PC-9 (cell line): ENCODE results near the gene TENT4A. TPM values are rescaled to one million over a fixed set of nuclear protein-coding genes. Genes with fewer than 3 reads are reported as not detected.

Experiments used
- BruUV-seq: library from RNA; stranded (reverse); fragments of 400-500 nt; replicated peaks from 2 replicates; lab custom pipeline; 2021; lab: Mats Ljungman, UMichigan
- CTCF ChIA-PET: fragments of 300-600 bp; sonication (Branson Sonifier 250); formaldehyde crosslinking; loops from one replicate; lab custom pipeline; 2022; ENCODE audit warnings: antibody characterized with exemption; lab: Charles Lee
- POLR2A ChIA-PET: fragments of 300-600 bp; sonication (Branson Sonifier 250); formaldehyde crosslinking; loops from one replicate; lab custom pipeline; 2022; ENCODE audit warnings: antibody characterized with exemption; ENCODE audit not compliant: unreplicated experiment; lab: Charles Lee
- DNase-seq, 2 experiments: peaks; one replicate each; pipeline versions ENCODE4 v3.0.0 to v3.0.0-alpha.2; 2015 to 2022; ENCODE audit warnings: mixed read lengths in 1 of 2
- H2AFZ ChIP-seq: fragments of 200-600 bp; sonication (generic); 2 replicates; pipeline ENCODE4 v1.8.1; 2017; ENCODE audit warnings: antibody characterized with exemption
- H3F3A ChIP-seq: fragments of 200-600 bp; sonication (generic); 2 replicates; pipeline ENCODE4 v1.8.1; 2017; ENCODE audit warnings: antibody characterized with exemption, mild to moderate bottlenecking, low read depth; ENCODE audit not compliant: insufficient read depth
- H3K27ac ChIP-seq: fragments of 200-600 bp; sonication (generic); 2 replicates; pipeline ENCODE4 v1.6.1; 2016; ENCODE audit warnings: mixed run types
- H3K27me3 ChIP-seq: fragments of 200-600 bp; sonication (generic); 2 replicates; pipeline ENCODE4 v1.6.1; 2016; ENCODE audit warnings: low read depth, mixed run types; ENCODE audit not compliant: insufficient read depth
- H3K36me3 ChIP-seq: fragments of 200-600 bp; sonication (generic); 2 replicates; pipeline ENCODE4 v1.6.1; 2016; ENCODE audit warnings: low read depth, mixed run types
- H3K4me1 ChIP-seq: fragments of 200-600 bp; sonication (generic); replicated peaks from 2 replicates; pipeline ENCODE4 v1.6.1; 2016; ENCODE audit warnings: mixed run types; ENCODE audit not compliant: insufficient read depth
- H3K4me2 ChIP-seq: fragments of 200-600 bp; sonication (generic); 2 replicates; pipeline ENCODE4 v1.6.1; 2017; ENCODE audit warnings: mixed run types
- H3K4me3 ChIP-seq: fragments of 200-600 bp; sonication (generic); 2 replicates; pipeline ENCODE4 v1.6.1; 2016; ENCODE audit warnings: mixed run types
- H3K79me2 ChIP-seq: fragments of 200-600 bp; sonication (generic); 2 replicates; pipeline ENCODE4 v1.6.1; 2017; ENCODE audit warnings: low read depth, mixed run types
- H3K9me2 ChIP-seq: fragments of 200-600 bp; sonication (generic); 2 replicates; pipeline ENCODE4 v1.8.1; 2017; ENCODE audit warnings: mild to moderate bottlenecking; ENCODE audit not compliant: insufficient read depth
- H3K9me3 ChIP-seq: fragments of 200-600 bp; sonication (generic); 2 replicates; pipeline ENCODE4 v1.8.1; 2016; ENCODE audit warnings: low read depth; ENCODE audit not compliant: insufficient read depth
- H4K20me1 ChIP-seq: fragments of 200-600 bp; sonication (generic); 2 replicates; pipeline ENCODE4 v1.8.1; 2017; ENCODE audit not compliant: insufficient read depth
- EZH2 ChIP-seq: fragments of 200-600 bp; sonication (generic); IDR thresholded peaks from 2 replicates; pipeline ENCODE4 v1.8.0; 2017; ENCODE audit warnings: antibody characterized with exemption, low read depth
- intact Hi-C: fragments of 100-400 bp; cut with micrococcal nuclease; formaldehyde crosslinking; loops from one replicate; pipeline ENCODE4 v1.10.0; 2022; ENCODE audit not compliant: unreplicated experiment
- total RNA-seq: library from RNA; stranded (reverse); gene quantifications from 2 replicates; pipeline ENCODE4 v1.2.3, GENCODE V29; 2021
- TF ChIP-seq, protein P1 (sequence below): fragments of 200-600 bp; sonication (generic); conservative IDR thresholded peaks from 2 replicates; pipeline ENCODE4 v1.6.1; 2017; ENCODE audit warnings: mixed run types, antibody characterized with exemption, mild to moderate bottlenecking, moderate library complexity

Gene TENT4A
- total RNA-seq, 1 experiment from 2014 or later, result 84.8 TPM

DNA sequence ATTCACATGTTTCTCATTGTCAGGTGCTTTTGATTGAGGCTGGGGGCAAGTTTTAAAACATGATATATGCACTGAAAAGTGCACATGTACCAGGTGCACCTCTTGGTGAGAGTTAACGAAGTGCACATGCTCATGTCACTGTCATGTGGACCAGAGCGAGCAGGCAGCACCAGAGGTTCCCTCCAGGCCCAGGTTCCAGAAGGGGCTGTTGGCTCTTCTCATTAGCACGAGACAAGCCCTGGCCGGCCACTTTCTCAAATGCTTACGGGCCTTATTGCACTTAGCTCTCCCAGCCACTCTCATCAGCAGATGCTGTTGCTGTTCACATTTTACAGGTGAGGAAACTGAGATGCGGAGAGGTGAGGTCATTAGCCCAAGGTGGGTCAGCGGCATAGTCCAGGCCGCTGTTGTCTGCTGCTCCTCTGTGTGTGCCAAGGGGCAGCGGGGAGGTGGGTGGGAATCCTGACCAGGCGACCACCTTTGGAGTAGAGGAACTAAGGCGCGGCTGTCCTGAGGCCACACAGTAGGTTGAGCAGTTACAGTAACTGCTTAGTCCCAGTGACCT lies 27.4 kb downstream of the TENT4A start:
- Histone ChIP-seq H3K79me2 (peaks cover 60% of the 10 kb centered on the region), H3K4me3 (no peak overlapping the region), H3K9me3 (no peaks in the 10 kb centered on the region), H3K27me3 (no peaks in the 10 kb centered on the region), H3K4me1 (peaks cover 5% of the 10 kb centered on the region), H4K20me1 (peaks cover 56% of the 10 kb centered on the region), H3K4me2 (no peak overlapping the region), H3K9me2 (no peaks in the 10 kb centered on the region), H3F3A (no peaks in the 10 kb centered on the region; the same call in 1 of the 2 replicates), H2AFZ (no peak overlapping the region), H3K36me3 (peaks cover 33% of the 10 kb centered on the region; the same call in 1 of the 2 replicates), H3K27ac (no peak overlapping the region)
- no TSS peak for BruUV-seq
- intact Hi-C loops, result no loop called here
- TF ChIP-seq EZH2, result no peak
- TF ChIP-seq, protein P1, sequence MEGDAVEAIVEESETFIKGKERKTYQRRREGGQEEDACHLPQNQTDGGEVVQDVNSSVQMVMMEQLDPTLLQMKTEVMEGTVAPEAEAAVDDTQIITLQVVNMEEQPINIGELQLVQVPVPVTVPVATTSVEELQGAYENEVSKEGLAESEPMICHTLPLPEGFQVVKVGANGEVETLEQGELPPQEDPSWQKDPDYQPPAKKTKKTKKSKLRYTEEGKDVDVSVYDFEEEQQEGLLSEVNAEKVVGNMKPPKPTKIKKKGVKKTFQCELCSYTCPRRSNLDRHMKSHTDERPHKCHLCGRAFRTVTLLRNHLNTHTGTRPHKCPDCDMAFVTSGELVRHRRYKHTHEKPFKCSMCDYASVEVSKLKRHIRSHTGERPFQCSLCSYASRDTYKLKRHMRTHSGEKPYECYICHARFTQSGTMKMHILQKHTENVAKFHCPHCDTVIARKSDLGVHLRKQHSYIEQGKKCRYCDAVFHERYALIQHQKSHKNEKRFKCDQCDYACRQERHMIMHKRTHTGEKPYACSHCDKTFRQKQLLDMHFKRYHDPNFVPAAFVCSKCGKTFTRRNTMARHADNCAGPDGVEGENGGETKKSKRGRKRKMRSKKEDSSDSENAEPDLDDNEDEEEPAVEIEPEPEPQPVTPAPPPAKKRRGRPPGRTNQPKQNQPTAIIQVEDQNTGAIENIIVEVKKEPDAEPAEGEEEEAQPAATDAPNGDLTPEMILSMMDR, result no peak
- POLR2A ChIA-PET, result no interaction called here
- CTCF ChIA-PET, result no interaction called here
- DNase-seq, result no peak

DNA sequence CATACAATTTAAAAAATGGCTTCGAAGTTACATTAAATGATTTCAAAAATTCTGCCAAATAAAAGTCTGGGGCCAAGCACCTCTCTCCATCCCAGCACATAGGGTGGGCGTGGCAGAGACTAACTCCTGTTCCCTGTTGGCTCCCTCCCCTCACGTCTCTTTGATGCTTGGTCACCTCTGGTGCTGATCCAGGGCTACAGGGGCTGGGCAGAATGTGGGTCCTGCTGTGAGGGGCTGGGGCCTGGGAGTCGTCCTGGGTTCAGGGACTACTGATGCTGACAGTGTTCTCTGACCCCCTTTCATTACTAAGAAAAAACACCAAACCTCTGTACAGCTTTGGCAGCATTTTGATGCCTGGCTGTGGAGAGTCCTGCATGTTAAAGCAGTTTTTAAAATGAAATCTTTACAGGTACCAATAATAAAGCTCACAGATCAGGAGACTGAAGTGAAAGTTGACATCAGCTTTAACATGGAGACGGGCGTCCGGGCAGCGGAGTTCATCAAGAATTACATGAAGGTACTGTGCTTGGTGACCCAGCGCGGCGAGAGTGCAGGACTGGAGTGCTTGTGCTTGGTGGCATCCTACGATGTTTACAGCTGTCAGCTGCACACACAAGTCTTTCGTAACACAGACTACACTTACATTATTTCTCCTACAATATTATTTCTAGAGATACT lies 29.0 kb downstream of the TENT4A start:
- H3K27me3 ChIP-seq, result no peaks in the 10 kb centered on the region
- no peak overlapping the region for H3K4me2 ChIP-seq
- no peak for TF ChIP-seq EZH2
- POLR2A ChIA-PET, result interaction anchor here (0.6 kb wide), 2 partner anchors 267 to 1917 kb away, joined by 12 read pairs; no protein-coding TSS in a partner anchor
- peaks cover 60% of the 10 kb centered on the region for H3K79me2 ChIP-seq
- H2AFZ ChIP-seq, result no peak overlapping the region
- intact Hi-C loops, result no loop called here
- CTCF ChIA-PET, result no interaction called here
- DNase-seq, result no peak
- H3K36me3 ChIP-seq, result peaks cover 44% of the 10 kb centered on the region; the same call in 1 of the 2 replicates
- no TSS peak for BruUV-seq
- H3F3A ChIP-seq, result no peaks in the 10 kb centered on the region; the same call in 1 of the 2 replicates
- no peak overlapping the region for H3K4me3 ChIP-seq
- no peak overlapping the region for H3K27ac ChIP-seq
- H3K4me1 ChIP-seq, result peaks cover 5% of the 10 kb centered on the region
- no peaks in the 10 kb centered on the region for H3K9me3 ChIP-seq
- peaks cover 49% of the 10 kb centered on the region for H4K20me1 ChIP-seq
- H3K9me2 ChIP-seq, result no peaks in the 10 kb centered on the region

DNA sequence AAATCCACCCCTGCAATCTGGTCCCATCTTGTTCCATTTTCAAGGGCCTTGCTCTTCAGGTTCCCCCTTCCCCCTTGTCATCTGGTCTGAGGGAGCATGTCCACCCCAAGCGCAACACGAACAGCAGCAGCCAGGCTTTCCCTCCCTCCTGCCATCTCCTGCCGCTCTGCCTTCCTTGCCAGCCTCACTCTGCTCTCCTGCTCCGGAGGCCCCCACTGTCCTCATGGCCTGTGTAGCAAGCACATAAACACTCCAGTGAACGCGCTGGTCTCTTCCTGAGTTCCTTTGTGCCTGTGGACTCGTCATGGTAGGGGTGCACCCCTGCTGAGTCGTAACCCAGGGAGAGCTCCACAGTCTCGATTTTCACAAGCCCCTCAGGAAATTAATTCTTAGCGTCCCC lies 29.9 kb downstream of the TENT4A start:
- no peak for TF ChIP-seq EZH2
- TF ChIP-seq, protein P1, result no peak
- H3K27me3 ChIP-seq, result no peaks in the 10 kb centered on the region
- H3K9me2 ChIP-seq, result no peaks in the 10 kb centered on the region
- no peak for DNase-seq
- no peaks in the 10 kb centered on the region; the same call in 1 of the 2 replicates for H3F3A ChIP-seq
- H3K4me3 ChIP-seq, result no peak overlapping the region
- POLR2A ChIA-PET, result interaction anchor here (0.6 kb wide), 1 partner anchor 1918 kb away, joined by 12 read pairs; no protein-coding TSS in a partner anchor
- no peaks in the 10 kb centered on the region for H3K9me3 ChIP-seq
- H3K4me2 ChIP-seq, result no peak overlapping the region
- H2AFZ ChIP-seq, result no peak overlapping the region
- no TSS peak for BruUV-seq
- peaks cover 54% of the 10 kb centered on the region for H4K20me1 ChIP-seq
- peaks cover 44% of the 10 kb centered on the region; the same call in 1 of the 2 replicates for H3K36me3 ChIP-seq
- no peak overlapping the region for H3K27ac ChIP-seq
- peaks cover 5% of the 10 kb centered on the region for H3K4me1 ChIP-seq
- H3K79me2 ChIP-seq, result peaks cover 60% of the 10 kb centered on the region
- CTCF ChIA-PET, result no interaction called here
- intact Hi-C loops, result no loop called here
